ENCODE results near the gene PIGQ.
A peak's percentile ranks its signal among the peaks of the same experiment; 100 is the strongest.

DNA sequence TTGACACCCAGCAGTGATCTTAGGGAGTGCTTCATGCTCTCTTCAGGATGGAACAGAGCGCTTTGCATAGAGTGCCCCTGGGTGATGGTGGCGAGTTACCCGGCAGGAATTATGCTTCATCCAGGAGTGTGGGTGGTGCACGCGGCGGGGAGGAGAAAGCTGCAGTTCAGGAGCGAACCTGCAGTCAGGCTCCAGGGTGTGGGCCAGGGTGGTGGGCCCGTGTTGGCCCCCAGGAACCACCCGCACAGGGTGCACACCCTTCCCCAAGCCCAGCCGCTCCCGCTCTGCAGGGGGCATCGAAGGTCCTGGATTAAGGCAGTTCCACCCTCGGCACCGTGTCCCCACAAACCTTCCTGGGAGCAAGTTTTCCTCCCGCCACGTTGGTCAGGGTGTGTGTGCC is 24.0 kb downstream of the PIGQ start:
- TF ChIP-seq, protein P1, sequence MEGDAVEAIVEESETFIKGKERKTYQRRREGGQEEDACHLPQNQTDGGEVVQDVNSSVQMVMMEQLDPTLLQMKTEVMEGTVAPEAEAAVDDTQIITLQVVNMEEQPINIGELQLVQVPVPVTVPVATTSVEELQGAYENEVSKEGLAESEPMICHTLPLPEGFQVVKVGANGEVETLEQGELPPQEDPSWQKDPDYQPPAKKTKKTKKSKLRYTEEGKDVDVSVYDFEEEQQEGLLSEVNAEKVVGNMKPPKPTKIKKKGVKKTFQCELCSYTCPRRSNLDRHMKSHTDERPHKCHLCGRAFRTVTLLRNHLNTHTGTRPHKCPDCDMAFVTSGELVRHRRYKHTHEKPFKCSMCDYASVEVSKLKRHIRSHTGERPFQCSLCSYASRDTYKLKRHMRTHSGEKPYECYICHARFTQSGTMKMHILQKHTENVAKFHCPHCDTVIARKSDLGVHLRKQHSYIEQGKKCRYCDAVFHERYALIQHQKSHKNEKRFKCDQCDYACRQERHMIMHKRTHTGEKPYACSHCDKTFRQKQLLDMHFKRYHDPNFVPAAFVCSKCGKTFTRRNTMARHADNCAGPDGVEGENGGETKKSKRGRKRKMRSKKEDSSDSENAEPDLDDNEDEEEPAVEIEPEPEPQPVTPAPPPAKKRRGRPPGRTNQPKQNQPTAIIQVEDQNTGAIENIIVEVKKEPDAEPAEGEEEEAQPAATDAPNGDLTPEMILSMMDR (IDR thresholded peaks at IDR 0.05): peak in 2 of 5 experiments; percentile 27 to 47
- TF ChIP-seq POLR2A (IDR thresholded peaks at IDR 0.05): no peak

All from transverse colon (tissue), 3 donors.